Measurements from ENCODE around the gene PCDHGC4. TPM values are rescaled to one million over a fixed set of nuclear protein-coding genes. Genes with fewer than 3 reads are reported as not detected.
A peak's percentile ranks its signal among the peaks of the same experiment; 100 is the strongest.

PCDHGC4 gene
- not detected in 2 replicates for total RNA-seq (2014; rRNA removed; shearing (Covaris generic))

GRCh38 chr5:141484641-141485311 is at the start of gene PCDHGC4:
Gene PCDHGC4, plus strand, starts transcription at chr5:141485030. Its CDS starts 144 bp downstream, at chr5:141485174.
- peak; percentile 88 for DNase-seq (ENCODE audit: low spot score)
- in situ Hi-C loops (cut with HindIII; ENCODE audit: low sequenced_read_pairs) = no loop called here

- in situ Hi-C loops (cut with HindIII; ENCODE audit: low sequenced_read_pairs) = no loop called here
- no peak for DNase-seq (ENCODE audit: low spot score)
These were observed 47.6 kb upstream of the PCDHGC4 start for GRCh38 chr5:141437221-141437620.

GRCh38 chr5:141439411-141440141 is 45.3 kb upstream of the PCDHGC4 start:
- peak; percentile 2 for DNase-seq (ENCODE audit: low spot score)
- in situ Hi-C loops (cut with HindIII; ENCODE audit: low sequenced_read_pairs) = no loop called here

- in situ Hi-C loops (cut with HindIII; ENCODE audit: low sequenced_read_pairs) = no loop called here
- no peak for DNase-seq (ENCODE audit: low spot score)
These were observed 44.5 kb upstream of the PCDHGC4 start for GRCh38 chr5:141440341-141440740.

GRCh38 chr5:141441571-141442170 is 43.2 kb upstream of the PCDHGC4 start:
- in situ Hi-C loops (cut with HindIII; ENCODE audit: low sequenced_read_pairs) = no loop called here
- DNase-seq (ENCODE audit: low spot score) = no peak

GRCh38 chr5:141465351-141465750 is 19.5 kb upstream of the PCDHGC4 start:
- DNase-seq (ENCODE audit: low spot score) = no peak
- in situ Hi-C loops (cut with HindIII; ENCODE audit: low sequenced_read_pairs) = no loop called here

GRCh38 chr5:141475625-141476131 is 9.2 kb upstream of the PCDHGC4 start, which contains the start of gene PCDHGC3:
Gene PCDHGC3, plus strand, starts transcription at chr5:141475966. Its CDS starts 151 bp downstream, at chr5:141476117.
- peak; percentile 97 for DNase-seq (ENCODE audit: low spot score)
- in situ Hi-C loops (cut with HindIII; ENCODE audit: low sequenced_read_pairs) = no loop called here

GRCh38 chr5:141476132-141476911 is 8.5 kb upstream of the PCDHGC4 start:
- in situ Hi-C loops (cut with HindIII; ENCODE audit: low sequenced_read_pairs) = no loop called here
- peak; percentile 78 for DNase-seq (ENCODE audit: low spot score)

GRCh38 chr5:141477044-141477575 is 7.7 kb upstream of the PCDHGC4 start:
- no peak for DNase-seq (ENCODE audit: low spot score)
- in situ Hi-C loops (cut with HindIII; ENCODE audit: low sequenced_read_pairs) = no loop called here

GRCh38 chr5:141477815-141478214 is 7.0 kb upstream of the PCDHGC4 start:
- peak; percentile 49 for DNase-seq (ENCODE audit: low spot score)
- in situ Hi-C loops (cut with HindIII; ENCODE audit: low sequenced_read_pairs) = no loop called here

- DNase-seq (ENCODE audit: low spot score) = peak; percentile 70
- in situ Hi-C loops (cut with HindIII; ENCODE audit: low sequenced_read_pairs) = no loop called here
These were observed 6.4 kb upstream of the PCDHGC4 start for GRCh38 chr5:141478321-141478945.

GRCh38 chr5:141479776-141480175 is 5.1 kb upstream of the PCDHGC4 start:
- DNase-seq (ENCODE audit: low spot score) = no peak
- in situ Hi-C loops (cut with HindIII; ENCODE audit: low sequenced_read_pairs) = no loop called here

- in situ Hi-C loops (cut with HindIII; ENCODE audit: low sequenced_read_pairs) = no loop called here
- no peak for DNase-seq (ENCODE audit: low spot score)
These were observed 928 bp upstream of the PCDHGC4 start for GRCh38 chr5:141483902-141484301.

- in situ Hi-C loops (cut with HindIII; ENCODE audit: low sequenced_read_pairs) = no loop called here
- DNase-seq (ENCODE audit: low spot score) = no peak
These were observed 555 bp upstream of the PCDHGC4 start for GRCh38 chr5:141484310-141484640.

- in situ Hi-C loops (cut with HindIII; ENCODE audit: low sequenced_read_pairs) = no loop called here
- no peak for DNase-seq (ENCODE audit: low spot score)
These were observed 658 bp downstream of the PCDHGC4 start for GRCh38 chr5:141485321-141486055.

- DNase-seq (ENCODE audit: low spot score) = no peak
- in situ Hi-C loops (cut with HindIII; ENCODE audit: low sequenced_read_pairs) = no loop called here
These were observed 1.3 kb downstream of the PCDHGC4 start for GRCh38 chr5:141486091-141486490.

- in situ Hi-C loops (cut with HindIII; ENCODE audit: low sequenced_read_pairs) = no loop called here
- DNase-seq (ENCODE audit: low spot score) = no peak
These were observed 2.3 kb downstream of the PCDHGC4 start for GRCh38 chr5:141487131-141487530.
